ENCODE data around the gene CHST14. TPM values are rescaled to one million over a fixed set of nuclear protein-coding genes. Genes with fewer than 3 reads are reported as not detected.

CHST14 gene
- total RNA-seq, 2 donors from 2014 or later, result 14.9 to 22.3 TPM

- no peaks in the 10 kb centered on the region for H3K9me3 ChIP-seq
- intact Hi-C loops (cut with DNase I), result loop anchor here (10.0 kb wide), 1 partner anchor 383 kb away; no protein-coding TSS in a partner anchor
- H3K4me3 ChIP-seq, result no peak overlapping the region
- WGBS, result 89% methylated on average over 4 of the region's 4 CpGs
- no peaks in the 10 kb centered on the region for H3K27me3 ChIP-seq (replicated peaks; ENCODE audit: insufficient read depth)
- DNase-seq (ENCODE audit: low spot score), result no peak
- H3K27ac ChIP-seq, result no peak overlapping the region
- no peaks in the 10 kb centered on the region for H3K4me1 ChIP-seq (replicated peaks)
- TF ChIP-seq POLR2A (IDR thresholded peaks at IDR 0.05) (no peak), POLR2AphosphoS5 (IDR thresholded peaks at IDR 0.05) (no peak), CTCF (IDR thresholded peaks at IDR 0.05) (no peak)
- no peaks in the 10 kb centered on the region for H3K36me3 ChIP-seq
These were observed 42.6 kb upstream of the CHST14 start for GRCh38 chr15:40428185-40428584.

DNA sequence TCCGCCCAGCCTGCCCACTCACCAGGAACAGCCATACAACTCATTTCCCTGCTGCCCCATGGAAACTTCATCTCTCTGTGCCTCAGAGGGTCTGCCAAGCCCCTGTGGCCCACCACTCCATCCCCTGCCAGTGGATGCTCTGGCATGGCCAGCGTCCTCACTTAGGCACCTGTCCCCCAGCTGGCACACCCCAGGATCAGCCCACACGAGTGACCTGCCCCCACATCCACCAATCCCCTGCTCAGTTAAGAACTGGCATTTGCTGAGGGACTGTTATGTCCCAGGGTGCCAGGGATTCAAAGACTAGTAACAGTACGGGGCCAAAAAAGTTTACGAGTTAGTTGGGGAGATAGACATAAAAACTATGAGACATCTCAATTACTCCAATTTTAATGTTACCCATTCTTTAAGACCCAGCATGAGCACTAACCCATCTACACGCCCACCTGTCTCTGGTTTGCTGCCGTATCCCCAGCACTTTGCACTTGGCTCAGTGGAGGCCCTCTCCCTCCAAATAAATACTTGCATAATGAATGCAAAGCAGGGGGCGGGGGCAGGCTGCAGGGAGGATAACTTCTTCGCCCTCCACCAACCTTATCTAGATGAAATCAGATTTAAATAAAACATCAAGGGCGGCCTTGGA lies 41.6 kb upstream of the CHST14 start:
- Histone ChIP-seq H3K27ac (no peak overlapping the region), H3K36me3 (no peaks in the 10 kb centered on the region), H3K4me3 (no peak overlapping the region), H3K9me3 (no peaks in the 10 kb centered on the region), H3K27me3 (replicated peaks; ENCODE audit: insufficient read depth) (no peaks in the 10 kb centered on the region), H3K4me1 (replicated peaks) (no peaks in the 10 kb centered on the region)
- DNase-seq (ENCODE audit: low spot score), result no peak
- TF ChIP-seq CTCF (IDR thresholded peaks at IDR 0.05), result no peak
- TF ChIP-seq POLR2A (IDR thresholded peaks at IDR 0.05), result no peak
- TF ChIP-seq POLR2AphosphoS5 (IDR thresholded peaks at IDR 0.05), result no peak
- intact Hi-C loops (cut with DNase I), result loop anchor here (10.0 kb wide), 1 partner anchor 384 kb away; no protein-coding TSS in a partner anchor
- WGBS, result 83% methylated on average over 10 of the region's 10 CpGs

GRCh38 chr15:40430271-40430805 lies 40.4 kb upstream of the CHST14 start:
- TF ChIP-seq POLR2A (IDR thresholded peaks at IDR 0.05), result no peak
- no peak for TF ChIP-seq CTCF (IDR thresholded peaks at IDR 0.05)
- DNase-seq (ENCODE audit: low spot score), result no peak
- intact Hi-C loops (cut with DNase I), result no loop called here
- Histone ChIP-seq H3K27me3 (replicated peaks; ENCODE audit: insufficient read depth) (no peaks in the 10 kb centered on the region), H3K4me1 (replicated peaks) (no peaks in the 10 kb centered on the region), H3K27ac (no peak overlapping the region), H3K9me3 (no peaks in the 10 kb centered on the region), H3K4me3 (no peak overlapping the region), H3K36me3 (no peaks in the 10 kb centered on the region)
- WGBS, result 73% methylated on average over 10 of the region's 10 CpGs

- H3K9me3 ChIP-seq, result no peaks in the 10 kb centered on the region
- H3K27me3 ChIP-seq (replicated peaks; ENCODE audit: insufficient read depth), result no peaks in the 10 kb centered on the region
- H3K36me3 ChIP-seq, result no peaks in the 10 kb centered on the region
- H3K4me1 ChIP-seq (replicated peaks), result no peaks in the 10 kb centered on the region
- no peak for DNase-seq (ENCODE audit: low spot score)
- WGBS, result 47% methylated on average over 20 of the region's 20 CpGs
- H3K27ac ChIP-seq, result no peak overlapping the region
- H3K4me3 ChIP-seq, result no peak overlapping the region
- TF ChIP-seq POLR2A (IDR thresholded peaks at IDR 0.05) (no peak), CTCF (IDR thresholded peaks at IDR 0.05) (no peak), POLR2AphosphoS5 (IDR thresholded peaks at IDR 0.05) (no peak)
- intact Hi-C loops (cut with DNase I), result no loop called here
These were observed 35.6 kb upstream of the CHST14 start for GRCh38 chr15:40435023-40435709.
